ENCODE data around the gene MPHOSPH6. TPM values are rescaled to one million over a fixed set of nuclear protein-coding genes. Genes with fewer than 3 reads are reported as not detected.
"Not testable (repeated sequence)": the region's sequence is repeated elsewhere in the genome, so short reads cannot be mapped to it uniquely, and the experiment has no call there.

The MPHOSPH6 gene
- total and polyA plus RNA-seq, 12 donors, result 12.7 to 85.3 (median 23.8) TPM

GRCh38 chr16:82118749-82119148, 51.3 kb downstream of the MPHOSPH6 start:
- TF ChIP-seq, protein P1, sequence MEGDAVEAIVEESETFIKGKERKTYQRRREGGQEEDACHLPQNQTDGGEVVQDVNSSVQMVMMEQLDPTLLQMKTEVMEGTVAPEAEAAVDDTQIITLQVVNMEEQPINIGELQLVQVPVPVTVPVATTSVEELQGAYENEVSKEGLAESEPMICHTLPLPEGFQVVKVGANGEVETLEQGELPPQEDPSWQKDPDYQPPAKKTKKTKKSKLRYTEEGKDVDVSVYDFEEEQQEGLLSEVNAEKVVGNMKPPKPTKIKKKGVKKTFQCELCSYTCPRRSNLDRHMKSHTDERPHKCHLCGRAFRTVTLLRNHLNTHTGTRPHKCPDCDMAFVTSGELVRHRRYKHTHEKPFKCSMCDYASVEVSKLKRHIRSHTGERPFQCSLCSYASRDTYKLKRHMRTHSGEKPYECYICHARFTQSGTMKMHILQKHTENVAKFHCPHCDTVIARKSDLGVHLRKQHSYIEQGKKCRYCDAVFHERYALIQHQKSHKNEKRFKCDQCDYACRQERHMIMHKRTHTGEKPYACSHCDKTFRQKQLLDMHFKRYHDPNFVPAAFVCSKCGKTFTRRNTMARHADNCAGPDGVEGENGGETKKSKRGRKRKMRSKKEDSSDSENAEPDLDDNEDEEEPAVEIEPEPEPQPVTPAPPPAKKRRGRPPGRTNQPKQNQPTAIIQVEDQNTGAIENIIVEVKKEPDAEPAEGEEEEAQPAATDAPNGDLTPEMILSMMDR (IDR thresholded peaks at IDR 0.05), result no peak
- TF ChIP-seq POLR2A (IDR thresholded peaks at IDR 0.05), result no peak
- no peaks in the 10 kb centered on the region for H3K36me3 ChIP-seq (replicated peaks in 1 of 2)
- H3K4me3 ChIP-seq, result no peak overlapping the region
- no peaks in the 10 kb centered on the region for H3K9me3 ChIP-seq (replicated peaks in 1 of 3)
- intact Hi-C loops (cut with DNase I), result no loop called here
- H3K27me3 ChIP-seq, result no peaks in the 10 kb centered on the region
- 90 to 94% (median 91%) methylated on average over 2 of the region's 2 CpGs for WGBS, 4 donors
- no peak overlapping the region for H3K27ac ChIP-seq
- no peaks in the 10 kb centered on the region for H3K4me1 ChIP-seq (replicated peaks in 1 of 2)
- no peak for DNase-seq

DNA sequence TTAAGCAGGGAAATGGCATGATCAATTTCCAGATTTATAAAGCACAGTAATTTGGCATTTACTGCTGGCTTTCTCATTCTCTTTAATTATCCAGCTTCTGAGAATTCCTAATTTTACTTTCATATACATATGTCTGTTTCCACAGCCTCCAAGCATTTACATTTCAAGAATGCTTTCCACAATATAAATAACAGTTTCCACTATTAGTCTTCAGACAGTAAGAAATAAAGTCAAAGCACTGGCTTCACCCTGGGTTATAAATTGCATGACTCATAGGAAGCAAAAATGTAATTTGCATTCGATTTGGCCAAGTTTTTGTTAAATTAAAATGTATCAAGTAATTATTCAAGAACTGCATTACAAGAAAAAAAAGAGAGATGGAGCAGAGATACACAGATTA, 53.5 kb downstream of the MPHOSPH6 start:
- 19 to 55% (median 41%) methylated on average over 1 of the region's 1 CpG for WGBS, 4 donors
- DNase-seq, result no peak
- intact Hi-C loops (cut with DNase I), result no loop called here

GRCh38 chr16:82113741-82114140, 56.3 kb downstream of the MPHOSPH6 start:
- Histone ChIP-seq H3K36me3 (replicated peaks in 1 of 2) (no peaks in the 10 kb centered on the region), H3K27ac (no peak overlapping the region), H3K4me3 (no peak overlapping the region), H3K4me1 (replicated peaks in 1 of 2) (no peaks in the 10 kb centered on the region), H3K9me3 (replicated peaks in 1 of 3) (no peaks in the 10 kb centered on the region), H3K27me3 (no peaks in the 10 kb centered on the region)
- WGBS, 4 donors, result 55 to 80% (median 71%) methylated on average over 3 of the region's 3 CpGs
- TF ChIP-seq POLR2A (IDR thresholded peaks at IDR 0.05), result no peak
- TF ChIP-seq, protein P1 (IDR thresholded peaks at IDR 0.05), result no peak
- intact Hi-C loops (cut with DNase I), result no loop called here
- DNase-seq, result no peak

More for the DNA sequence above, 53.5 kb downstream of the MPHOSPH6 start:
- no peaks in the 10 kb centered on the region for H3K4me1 ChIP-seq (replicated peaks in 1 of 2)
- no peak for TF ChIP-seq POLR2A (IDR thresholded peaks at IDR 0.05)
- TF ChIP-seq, protein P1 (IDR thresholded peaks at IDR 0.05), result no peak
- no peaks in the 10 kb centered on the region for H3K27me3 ChIP-seq
- no peak overlapping the region for H3K27ac ChIP-seq
- H3K36me3 ChIP-seq (replicated peaks in 1 of 2), result no peaks in the 10 kb centered on the region
- H3K4me3 ChIP-seq, result no peak overlapping the region
- no peaks in the 10 kb centered on the region for H3K9me3 ChIP-seq (replicated peaks in 1 of 3)

DNA sequence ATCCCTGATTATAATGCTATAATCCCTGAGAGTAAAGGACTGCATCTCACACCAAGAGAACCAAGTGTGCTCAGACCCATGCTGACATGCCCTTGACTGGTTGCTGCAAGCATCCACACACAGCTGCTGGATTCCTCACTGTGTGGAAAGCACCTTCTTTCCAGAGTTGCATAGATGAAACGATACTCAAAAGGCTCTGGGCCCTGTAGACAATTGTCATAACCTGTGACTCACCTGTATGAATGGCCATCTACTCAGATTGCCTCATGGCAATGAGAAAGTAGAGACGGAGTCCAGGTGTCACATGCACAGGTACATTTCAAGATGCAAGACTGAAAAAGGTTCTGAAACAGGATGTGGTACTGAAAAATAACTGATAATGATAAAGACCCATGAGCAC, 58.1 kb downstream of the MPHOSPH6 start:
- WGBS, 4 donors, result 53 to 77% (median 73%) methylated on average over 2 of the region's 2 CpGs
- no peak for DNase-seq
- Histone ChIP-seq H3K4me1 (replicated peaks in 1 of 2) (no peaks in the 10 kb centered on the region), H3K27me3 (no peaks in the 10 kb centered on the region), H3K4me3 (no peak overlapping the region), H3K27ac (no peak overlapping the region), H3K36me3 (replicated peaks in 1 of 2) (no peaks in the 10 kb centered on the region), H3K9me3 (replicated peaks in 1 of 3) (no peaks in the 10 kb centered on the region)
- intact Hi-C loops (cut with DNase I), result no loop called here
- TF ChIP-seq, protein P1 (IDR thresholded peaks at IDR 0.05), result no peak
- TF ChIP-seq POLR2A (IDR thresholded peaks at IDR 0.05), result no peak

DNA sequence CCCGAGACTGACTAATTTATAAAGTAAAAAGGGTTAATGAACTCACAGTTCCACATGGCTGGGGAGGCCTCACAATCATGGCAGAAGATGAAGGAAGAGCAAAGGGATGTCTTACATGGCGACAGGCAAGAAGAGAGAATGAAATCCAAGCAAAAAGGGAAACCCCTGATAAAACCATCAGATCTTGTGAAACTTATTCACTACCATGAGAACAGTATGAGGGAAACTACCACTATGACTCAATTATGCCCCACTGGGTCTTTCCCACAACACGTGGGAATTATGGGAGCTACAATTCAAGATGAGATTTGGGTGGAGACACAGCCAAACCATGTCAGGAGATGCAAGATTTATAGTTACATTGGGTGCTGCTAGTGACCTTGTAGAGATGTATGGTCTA, 60.8 kb downstream of the MPHOSPH6 start:
- intact Hi-C loops (cut with DNase I); H3K9me3 ChIP-seq (replicated peaks in 1 of 3); H3K36me3 ChIP-seq (replicated peaks in 1 of 2): not testable (repeated sequence)

More for the DNA sequence above, 60.8 kb downstream of the MPHOSPH6 start:
- H3K4me3 ChIP-seq; H3K27ac ChIP-seq; H3K27me3 ChIP-seq; H3K4me1 ChIP-seq (replicated peaks in 1 of 2); DNase-seq: not testable (repeated sequence)
- 64 to 78% (median 76%) methylated on average over 3 of the region's 3 CpGs for whole genome bisulfite sequencing, 4 donors
